Right ventricle myocardium inferior (tissue), 1 donor: Measurements from ENCODE around the gene MTHFD1L. TPM values are rescaled to one million over a fixed set of nuclear protein-coding genes. Genes with fewer than 3 reads are reported as not detected.
"Not testable (repeated sequence)": the region's sequence is repeated elsewhere in the genome, so short reads cannot be mapped to it uniquely, and the experiment has no call there.

Experiments
- ATAC-seq: fragments of 200-7000 bp; cut with Tn5 transposase; one replicate; pipeline ENCODE4 v1.9.1; 2020; ENCODE audit warnings: mild to moderate bottlenecking, moderate library complexity
- DNase-seq: peaks from one replicate; pipeline ENCODE4 v3.0.0; 2021; ENCODE audit errors: missing footprints
- intact Hi-C: fragments of 100-400 bp; cut with DNase I; formaldehyde crosslinking; loops from one replicate; pipeline ENCODE4 v1.11.0; 2022
- total RNA-seq: library from RNA; stranded (reverse); fragmentation: NEBNext Ultra II Directional; extraction: Animal tissue kit (Norgen Biotek cat#: 25700); gene quantifications from one replicate; pipeline ENCODE4 v1.2.1, GENCODE V29; 2021
- donor health status: DM: no; HTN: yes; CAD: no; lungs with severe emphysema.

MTHFD1L gene
- total RNA-seq, 1 donor from 2014 or later = 3.4 TPM

- DNase-seq (no peak), ATAC-seq (no peak)
- intact Hi-C loops = no loop called here
Measured at GRCh38 chr6:151111670-151112069, 246.2 kb downstream of the MTHFD1L start.

- no peak for ATAC-seq
- intact Hi-C loops = no loop called here
- no peak for DNase-seq
Measured at GRCh38 chr6:151112130-151112529, 246.6 kb downstream of the MTHFD1L start.

GRCh38 chr6:151112884-151113283, 247.4 kb downstream of the MTHFD1L start:
- intact Hi-C loops, DNase-seq, ATAC-seq: not testable (repeated sequence)

- intact Hi-C loops = no loop called here
- DNase-seq (no peak), ATAC-seq (no peak)
Measured at GRCh38 chr6:151113641-151114040, 248.1 kb downstream of the MTHFD1L start.

- no peak for ATAC-seq
- no peak for DNase-seq
- intact Hi-C loops = no loop called here
Measured at GRCh38 chr6:151118461-151119123, 253.1 kb downstream of the MTHFD1L start.

- DNase-seq = no peak
- ATAC-seq = no peak
- intact Hi-C loops = no loop called here
Measured at GRCh38 chr6:151119823-151120524, 254.5 kb downstream of the MTHFD1L start.

GRCh38 chr6:151121900-151122299, 256.4 kb downstream of the MTHFD1L start:
- intact Hi-C loops = no loop called here
- ATAC-seq (peak; percentile 92), DNase-seq (peak; percentile 71)

GRCh38 chr6:151123641-151124040, 258.1 kb downstream of the MTHFD1L start:
- intact Hi-C loops, ATAC-seq: not testable (repeated sequence)

GRCh38 chr6:151125242-151125641, 259.7 kb downstream of the MTHFD1L start:
- DNase-seq, ATAC-seq, intact Hi-C loops: not testable (repeated sequence)

More at GRCh38 chr6:151123641-151124040, 258.1 kb downstream of the MTHFD1L start:
- not testable (repeated sequence) for DNase-seq

- ATAC-seq, intact Hi-C loops, DNase-seq: not testable (repeated sequence)
Measured at GRCh38 chr6:151125651-151126416, 260.3 kb downstream of the MTHFD1L start.

- ATAC-seq, DNase-seq, intact Hi-C loops: not testable (repeated sequence)
Measured at GRCh38 chr6:151126417-151126724, 260.9 kb downstream of the MTHFD1L start.

- ATAC-seq, intact Hi-C loops, DNase-seq: not testable (repeated sequence)
Measured at GRCh38 chr6:151127133-151127798, 261.8 kb downstream of the MTHFD1L start.

GRCh38 chr6:151128763-151129370, 263.4 kb downstream of the MTHFD1L start:
- intact Hi-C loops = no loop called here
- ATAC-seq = no peak
- DNase-seq = no peak

GRCh38 chr6:151130329-151130728, 264.8 kb downstream of the MTHFD1L start:
- ATAC-seq (no peak), DNase-seq (no peak)
- intact Hi-C loops = no loop called here

GRCh38 chr6:151131324-151132007, 266.0 kb downstream of the MTHFD1L start:
- intact Hi-C loops = no loop called here
- DNase-seq (no peak), ATAC-seq (no peak)

GRCh38 chr6:151136141-151136755, 270.7 kb downstream of the MTHFD1L start:
- intact Hi-C loops = no loop called here
- ATAC-seq = peak; percentile 56
- DNase-seq = no peak

- ATAC-seq = no peak
- intact Hi-C loops = no loop called here
- DNase-seq = no peak
Measured at GRCh38 chr6:151137542-151137941, 272.0 kb downstream of the MTHFD1L start.

GRCh38 chr6:151139524-151139923, 274.0 kb downstream of the MTHFD1L start:
- intact Hi-C loops = no loop called here
- ATAC-seq = no peak
- DNase-seq = no peak
